Activated CD8-positive, alpha-beta memory T cell treated with anti-CD3 and anti-CD28 coated beads for 24 hours (primary cell): ENCODE results near the gene TMEM51.

Experiments
- DNase-seq: peaks from one replicate; pipeline ENCODE4 v3.0.0-alpha.2; 2020

The TMEM51 gene

DNA sequence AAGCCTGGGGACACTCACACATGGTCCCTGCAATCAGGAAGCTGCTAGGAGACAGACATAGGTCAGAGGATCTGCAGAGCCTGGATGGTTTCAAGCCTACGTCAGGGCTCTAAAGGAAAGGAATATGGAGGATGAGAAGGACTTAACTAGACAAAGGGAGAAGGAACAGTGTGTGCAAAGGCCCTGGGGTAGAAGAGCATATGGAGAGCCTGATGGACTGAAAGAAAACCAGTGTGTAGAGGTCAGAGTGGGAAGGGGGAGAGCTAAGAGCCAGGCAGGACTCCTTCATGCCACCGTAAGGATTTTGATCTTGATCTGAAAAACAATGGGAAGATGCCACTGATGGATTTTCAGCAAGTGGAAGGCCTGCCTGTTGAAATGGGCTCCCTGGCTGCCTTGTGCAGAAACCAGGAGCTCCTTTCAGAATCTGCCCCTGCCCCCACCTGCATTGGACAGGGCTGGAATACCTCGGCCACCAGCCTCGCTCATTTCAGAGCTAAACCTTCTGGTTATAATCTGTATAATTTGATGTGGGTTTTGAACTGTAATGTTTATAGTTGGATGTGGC, 102.1 kb downstream of the TMEM51 start:
- DNase-seq, result peak; percentile 54

- no peak for DNase-seq
Measured at GRCh38 chr1:15256584-15256983, 103.0 kb downstream of the TMEM51 start.

GRCh38 chr1:15257309-15257708, 103.8 kb downstream of the TMEM51 start:
- DNase-seq, result no peak

GRCh38 chr1:15258833-15259621, 105.5 kb downstream of the TMEM51 start:
- DNase-seq, result peak; percentile 13

- peak; percentile 43 for DNase-seq
Measured at GRCh38 chr1:15259622-15260007, 106.1 kb downstream of the TMEM51 start.

DNA sequence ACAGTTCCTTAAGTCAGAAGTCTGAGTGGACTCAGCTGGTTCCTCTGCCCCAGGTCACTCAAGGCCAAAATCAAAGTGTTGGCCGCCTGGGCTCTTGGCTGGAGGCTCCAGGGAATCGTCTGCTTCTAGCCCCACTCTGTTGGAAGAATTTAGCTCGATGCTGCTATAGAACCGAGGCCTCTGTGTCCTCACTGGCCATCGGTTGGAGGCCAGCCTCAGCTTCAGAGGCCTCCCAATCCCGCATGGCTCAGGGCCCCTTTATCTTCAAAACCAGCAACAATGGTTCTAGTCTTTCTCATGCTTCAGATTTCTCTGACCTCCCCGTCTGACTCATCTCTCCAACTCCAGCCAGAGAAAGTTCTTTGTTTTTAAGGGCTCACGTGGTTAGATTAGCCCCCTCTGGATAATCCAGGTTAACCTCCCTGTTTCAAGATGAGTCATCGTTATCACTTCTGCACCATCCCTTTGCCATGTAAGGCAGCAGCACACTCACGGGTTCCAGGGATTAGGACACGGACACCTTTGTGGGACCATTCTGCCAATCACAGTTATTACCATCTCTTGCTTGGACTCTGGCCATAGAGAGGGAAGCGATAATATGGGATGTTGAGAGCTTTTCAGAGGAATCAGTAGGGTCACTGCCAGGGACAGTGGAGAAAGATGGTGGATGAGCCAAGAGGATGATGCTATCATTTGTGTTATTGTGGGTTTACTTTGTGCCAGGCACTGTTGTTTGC, 107.0 kb downstream of the TMEM51 start:
- peak; percentile 50 for DNase-seq

- DNase-seq, result peak; percentile 64
Measured at GRCh38 chr1:15261155-15262002, 107.8 kb downstream of the TMEM51 start.

GRCh38 chr1:15262003-15262377, 108.4 kb downstream of the TMEM51 start:
- DNase-seq, result peak; percentile 26

GRCh38 chr1:15262706-15263105, 109.2 kb downstream of the TMEM51 start:
- no peak for DNase-seq

GRCh38 chr1:15264769-15265168, 111.2 kb downstream of the TMEM51 start:
- DNase-seq, result no peak
